ENCODE data around the gene CPT1A.

The CPT1A gene

DNA sequence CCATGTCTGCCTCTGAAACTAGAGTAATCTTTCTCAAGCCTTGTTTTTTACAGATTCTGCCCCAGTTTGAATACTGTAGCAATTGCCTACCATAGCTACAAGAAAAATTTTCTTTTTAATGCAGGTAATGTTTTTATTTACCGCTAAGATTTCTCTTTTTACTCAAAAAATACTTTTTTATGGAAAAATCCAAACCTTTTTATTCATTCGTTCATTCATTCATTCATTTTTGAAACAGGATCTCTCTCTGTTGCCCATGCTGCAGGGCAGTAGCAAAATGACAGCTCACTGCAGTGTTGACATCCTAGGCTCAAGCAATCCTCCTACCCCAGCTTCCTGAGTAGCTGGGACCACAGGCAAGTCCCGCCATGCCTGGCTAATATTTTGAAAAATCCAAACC lies 2.7 kb upstream of the CPT1A start:
- in situ Hi-C loops (cut with MboI; ENCODE audit: low pct_unique_long_range_greater_than_20kb, low sequenced_read_pairs, unreplicated experiment), result no loop called here
- DNase-seq (ENCODE audit: low spot score), result no peak
- TF ChIP-seq, protein P1, sequence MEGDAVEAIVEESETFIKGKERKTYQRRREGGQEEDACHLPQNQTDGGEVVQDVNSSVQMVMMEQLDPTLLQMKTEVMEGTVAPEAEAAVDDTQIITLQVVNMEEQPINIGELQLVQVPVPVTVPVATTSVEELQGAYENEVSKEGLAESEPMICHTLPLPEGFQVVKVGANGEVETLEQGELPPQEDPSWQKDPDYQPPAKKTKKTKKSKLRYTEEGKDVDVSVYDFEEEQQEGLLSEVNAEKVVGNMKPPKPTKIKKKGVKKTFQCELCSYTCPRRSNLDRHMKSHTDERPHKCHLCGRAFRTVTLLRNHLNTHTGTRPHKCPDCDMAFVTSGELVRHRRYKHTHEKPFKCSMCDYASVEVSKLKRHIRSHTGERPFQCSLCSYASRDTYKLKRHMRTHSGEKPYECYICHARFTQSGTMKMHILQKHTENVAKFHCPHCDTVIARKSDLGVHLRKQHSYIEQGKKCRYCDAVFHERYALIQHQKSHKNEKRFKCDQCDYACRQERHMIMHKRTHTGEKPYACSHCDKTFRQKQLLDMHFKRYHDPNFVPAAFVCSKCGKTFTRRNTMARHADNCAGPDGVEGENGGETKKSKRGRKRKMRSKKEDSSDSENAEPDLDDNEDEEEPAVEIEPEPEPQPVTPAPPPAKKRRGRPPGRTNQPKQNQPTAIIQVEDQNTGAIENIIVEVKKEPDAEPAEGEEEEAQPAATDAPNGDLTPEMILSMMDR (IDR thresholded peaks at IDR 0.05; ENCODE audit: extremely low read depth, insufficient read depth, missing control alignments), result no peak

DNA sequence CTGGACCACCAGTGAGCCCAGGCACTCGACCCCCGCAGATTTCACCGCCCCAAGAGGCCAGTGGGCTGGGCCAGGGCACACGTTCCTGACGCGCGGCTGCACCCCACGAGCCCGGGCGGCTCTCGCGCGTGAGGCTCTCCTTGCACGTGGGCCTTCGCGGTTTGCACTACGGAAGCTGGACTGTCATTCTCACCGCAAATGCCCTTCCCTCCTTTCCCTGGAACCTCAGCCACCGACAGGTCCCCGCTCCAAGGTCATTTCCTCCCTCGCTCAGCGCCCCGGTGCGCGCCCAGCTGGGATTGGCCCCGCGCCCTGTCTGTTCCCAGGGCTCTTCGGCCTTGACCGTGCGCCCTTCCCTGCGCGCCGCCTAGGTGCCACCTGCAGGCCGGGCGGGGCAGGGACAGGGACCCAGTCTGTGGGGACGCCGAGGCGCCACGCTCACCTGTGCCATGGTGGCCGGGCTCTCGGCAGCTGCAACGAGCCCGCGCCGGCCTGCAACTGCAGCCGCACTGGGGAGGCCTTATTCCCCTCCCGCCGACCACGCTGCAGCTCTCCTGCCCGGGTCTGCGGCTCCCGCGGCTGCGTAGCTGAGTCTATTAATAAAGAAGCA lies 2.1 kb upstream of the CPT1A start:
- in situ Hi-C loops (cut with MboI; ENCODE audit: low pct_unique_long_range_greater_than_20kb, low sequenced_read_pairs, unreplicated experiment), result no loop called here
- DNase-seq (ENCODE audit: low spot score), result peak; percentile 86
- TF ChIP-seq, protein P1 (IDR thresholded peaks at IDR 0.05; ENCODE audit: extremely low read depth, insufficient read depth, missing control alignments), result peak; percentile 82

DNA sequence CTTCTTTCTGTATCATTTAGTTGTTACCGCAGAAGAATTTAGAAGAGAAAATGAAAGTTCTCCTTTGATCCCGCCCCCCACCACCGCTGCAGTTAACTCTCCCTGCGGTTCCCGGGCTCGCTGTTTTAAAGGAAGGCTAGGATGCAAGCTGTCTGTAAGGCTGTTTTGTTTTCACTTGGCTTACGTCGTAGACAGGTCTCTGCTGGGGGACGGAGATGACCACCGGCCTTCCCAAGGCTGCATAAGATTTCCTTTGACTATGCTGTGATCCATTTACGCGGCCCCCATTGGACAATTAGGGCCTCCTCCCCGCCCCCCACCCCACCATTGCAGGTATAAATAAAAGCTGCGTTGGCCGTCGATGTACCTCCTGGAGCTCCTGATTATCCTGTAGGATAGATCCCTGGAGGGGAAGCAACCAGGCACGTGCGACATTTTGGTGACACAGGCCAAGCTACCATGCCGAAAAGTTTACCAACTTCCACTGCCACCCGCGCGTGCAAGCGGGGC lies 1.4 kb upstream of the CPT1A start:
- peak; percentile 70 for DNase-seq (ENCODE audit: low spot score)

DNA sequence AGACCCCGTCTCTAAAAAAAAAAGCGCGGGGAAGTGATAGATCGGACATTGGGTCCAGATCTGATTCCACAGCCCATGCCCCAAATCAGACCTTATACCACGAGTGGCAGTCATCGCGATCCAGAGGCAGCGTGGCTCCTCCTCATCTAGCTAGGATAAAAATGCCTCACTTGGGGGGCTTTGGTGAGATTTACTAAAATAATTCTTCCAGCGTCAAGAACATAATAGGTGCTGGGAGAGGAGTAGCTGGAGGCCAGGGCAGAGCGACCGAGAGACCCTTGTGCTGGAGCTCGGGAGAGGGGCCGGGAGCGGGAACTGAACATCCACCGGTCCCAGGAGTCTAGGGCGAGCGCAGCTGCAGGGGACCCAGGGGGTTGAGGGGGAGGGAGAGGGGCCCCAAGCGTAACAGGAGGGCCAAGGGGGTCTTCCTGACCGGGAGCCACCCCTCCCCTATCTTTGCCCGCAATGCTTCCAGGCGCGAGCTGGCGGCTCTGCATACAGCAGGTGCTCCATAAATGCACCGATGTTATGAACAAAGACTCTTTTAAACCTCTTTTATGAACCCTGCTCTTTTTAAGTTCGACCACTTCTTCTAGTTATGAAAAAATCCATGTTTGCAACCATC lies 823 bp upstream of the CPT1A start:
- DNase-seq (ENCODE audit: low spot score), result no peak
- in situ Hi-C loops (cut with MboI; ENCODE audit: low pct_unique_long_range_greater_than_20kb, low sequenced_read_pairs, unreplicated experiment), result no loop called here
- TF ChIP-seq, protein P1 (IDR thresholded peaks at IDR 0.05; ENCODE audit: extremely low read depth, insufficient read depth, missing control alignments), result no peak

More for the DNA sequence above, 1.4 kb upstream of the CPT1A start:
- TF ChIP-seq, protein P1 (IDR thresholded peaks at IDR 0.05; ENCODE audit: extremely low read depth, insufficient read depth, missing control alignments), result no peak
- in situ Hi-C loops (cut with MboI; ENCODE audit: low pct_unique_long_range_greater_than_20kb, low sequenced_read_pairs, unreplicated experiment), result no loop called here

DNA sequence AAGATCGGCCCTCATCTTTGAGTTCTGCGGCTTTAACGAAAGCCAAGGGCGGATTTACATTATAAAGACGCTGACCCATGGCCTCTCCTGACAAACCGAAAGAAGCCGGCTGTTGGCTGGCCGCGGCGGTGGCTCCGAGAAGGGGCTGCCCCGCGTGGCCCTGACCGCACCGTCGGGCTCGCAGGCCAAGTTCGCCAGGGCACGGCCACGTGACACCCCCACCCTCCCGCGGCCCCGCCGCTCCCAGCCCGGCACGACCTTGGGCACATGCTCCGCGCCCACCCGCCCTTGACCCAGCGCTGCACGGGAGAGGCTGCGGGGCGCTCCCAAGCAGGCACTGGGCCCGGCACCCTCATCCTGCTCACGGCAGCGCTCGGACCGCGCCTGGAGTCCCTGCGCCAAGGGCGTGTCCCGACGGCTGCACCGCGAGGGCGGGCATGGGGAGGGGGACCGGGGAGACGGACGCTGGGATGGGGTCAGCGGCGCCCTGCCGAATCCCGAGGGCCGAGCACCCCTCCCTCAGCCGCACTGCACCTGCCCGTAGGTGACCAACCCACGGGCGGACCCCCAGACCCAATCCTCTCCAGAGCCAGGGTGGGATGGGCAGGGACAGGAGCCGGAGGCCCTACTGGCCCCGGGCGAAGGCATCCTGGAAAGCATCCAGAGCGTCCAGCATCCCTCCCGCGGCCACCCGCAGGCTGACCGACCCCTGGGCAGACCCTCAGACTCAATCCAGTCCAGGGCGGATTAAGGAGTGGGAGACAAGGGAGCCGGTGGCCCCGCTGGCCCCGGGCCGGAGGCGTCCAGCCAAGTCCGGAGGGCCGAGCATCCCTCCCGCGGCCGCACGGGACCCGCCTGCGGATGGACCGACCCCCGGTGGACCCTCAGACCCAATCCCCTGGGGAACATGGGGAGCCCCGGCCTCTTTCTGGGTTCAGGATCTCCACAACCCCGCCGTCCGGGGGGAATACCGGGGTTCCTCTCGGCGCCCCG lies 759 bp downstream of the CPT1A start:
- peak; percentile 60 for DNase-seq (ENCODE audit: low spot score)
- in situ Hi-C loops (cut with MboI; ENCODE audit: low pct_unique_long_range_greater_than_20kb, low sequenced_read_pairs, unreplicated experiment), result no loop called here
- TF ChIP-seq, protein P1 (IDR thresholded peaks at IDR 0.05; ENCODE audit: extremely low read depth, insufficient read depth, missing control alignments), result no peak

DNA sequence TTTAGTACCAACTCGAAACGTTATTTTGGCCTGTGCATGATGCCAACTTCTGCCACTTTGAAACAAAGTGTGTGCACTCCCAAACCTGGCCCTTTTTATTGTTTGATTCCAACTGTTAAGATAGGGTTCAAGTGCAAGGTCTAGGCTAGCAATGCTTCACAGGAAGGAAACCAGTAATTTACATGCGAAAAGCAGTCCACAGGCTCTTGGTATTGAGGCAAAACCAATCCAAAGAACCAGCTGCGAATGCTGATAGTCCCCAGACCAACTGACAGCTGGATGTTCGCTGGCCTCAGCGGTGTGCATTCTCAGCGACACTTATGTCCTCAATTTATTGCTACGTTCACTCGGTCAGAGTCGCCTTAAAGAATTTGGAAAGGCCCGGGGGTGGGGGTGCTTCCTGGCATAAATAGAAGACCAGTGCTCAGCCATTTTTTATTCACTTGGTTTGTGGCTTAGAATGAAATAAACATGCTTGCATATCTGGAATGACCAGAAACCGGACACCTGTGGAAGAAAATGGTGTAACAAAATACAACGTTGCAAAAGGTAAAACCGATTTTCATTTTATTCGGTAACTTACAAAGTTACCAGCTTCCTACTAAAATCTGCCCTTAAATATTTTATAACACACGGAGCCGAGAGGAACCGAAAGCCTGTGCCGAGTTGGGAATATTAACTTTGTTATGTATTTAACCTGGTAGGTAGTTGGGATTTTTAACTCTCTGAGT lies 1.6 kb downstream of the CPT1A start:
- in situ Hi-C loops (cut with MboI; ENCODE audit: low pct_unique_long_range_greater_than_20kb, low sequenced_read_pairs, unreplicated experiment), result no loop called here
- DNase-seq (ENCODE audit: low spot score), result peak; percentile 59
- TF ChIP-seq, protein P1 (IDR thresholded peaks at IDR 0.05; ENCODE audit: extremely low read depth, insufficient read depth, missing control alignments), result no peak

Data from GM13977 (cell line).